Measurements from ENCODE around the gene LDLR.
"Not testable (repeated sequence)": the region's sequence is repeated elsewhere in the genome, so short reads cannot be mapped to it uniquely, and the experiment has no call there.

GRCh38 chr19:11103667-11104066, 14.4 kb downstream of the LDLR start:
- not testable (repeated sequence) for TF ChIP-seq CTCF (conservative IDR thresholded peaks at IDR 0.05); EZH2 (IDR thresholded peaks at IDR 0.05; ENCODE audit: low read depth)

Data from PC-9 (cell line).